ENCODE measurements around the gene PCDH17.

GRCh38 chr13:57629821-57630235 is 1.7 kb upstream of the PCDH17 start:
- TF ChIP-seq POLR2A (IDR thresholded peaks at IDR 0.05) = peak; percentile 48 to 55
- no peak for TF ChIP-seq CTCF (IDR thresholded peaks at IDR 0.05)
